Right lobe of liver (tissue), 4 donors: ENCODE measurements around the gene CNTN5.

Experiments
- POLR2A ChIP-seq: fragments of 450-650 bp; IDR thresholded peaks from one replicate; pipeline ENCODE4 v1.6.1; 2017; ENCODE audit warnings: antibody characterized with exemption, mild to moderate bottlenecking
- TF ChIP-seq, protein P1 (sequence below), 4 donors: fragments of 200-600 bp in 3 of 4; fragments of 450-650 bp in 1 of 4; IDR thresholded peaks; one replicate each; pipeline versions ENCODE4 v1.5.1 to v1.8.0; 2016 to 2022; ENCODE audit warnings: antibody characterized with exemption in 4 of 4, mild to moderate bottlenecking in 2 of 4
- donor health status: DM: no; HTN: no; CAD: no.
- donor health status: DM: no; HTN: no; CAD: no.
- donor health status: DM: no; HTN: yes; CAD: no.

DNA sequence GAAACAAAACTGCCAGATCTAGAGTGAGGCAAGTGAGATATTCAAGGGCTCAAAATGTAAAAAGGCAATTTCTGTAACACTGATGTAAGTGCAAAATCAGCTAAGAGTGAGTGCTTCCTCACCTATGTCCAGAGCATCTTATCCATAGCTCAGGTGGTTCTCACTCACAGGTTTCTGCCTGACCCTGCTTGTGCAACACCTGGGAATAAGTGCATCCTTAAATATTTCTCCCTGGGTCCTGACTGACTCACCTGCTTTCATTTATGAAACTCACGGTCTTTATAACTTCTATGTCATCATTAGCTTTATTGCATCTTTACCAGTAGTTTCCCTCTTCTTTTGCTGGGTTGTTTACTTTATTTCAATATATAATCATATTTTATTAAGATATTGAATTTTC lies 260.6 kb downstream of the CNTN5 start:
- no peak for TF ChIP-seq POLR2A
- TF ChIP-seq, protein P1, sequence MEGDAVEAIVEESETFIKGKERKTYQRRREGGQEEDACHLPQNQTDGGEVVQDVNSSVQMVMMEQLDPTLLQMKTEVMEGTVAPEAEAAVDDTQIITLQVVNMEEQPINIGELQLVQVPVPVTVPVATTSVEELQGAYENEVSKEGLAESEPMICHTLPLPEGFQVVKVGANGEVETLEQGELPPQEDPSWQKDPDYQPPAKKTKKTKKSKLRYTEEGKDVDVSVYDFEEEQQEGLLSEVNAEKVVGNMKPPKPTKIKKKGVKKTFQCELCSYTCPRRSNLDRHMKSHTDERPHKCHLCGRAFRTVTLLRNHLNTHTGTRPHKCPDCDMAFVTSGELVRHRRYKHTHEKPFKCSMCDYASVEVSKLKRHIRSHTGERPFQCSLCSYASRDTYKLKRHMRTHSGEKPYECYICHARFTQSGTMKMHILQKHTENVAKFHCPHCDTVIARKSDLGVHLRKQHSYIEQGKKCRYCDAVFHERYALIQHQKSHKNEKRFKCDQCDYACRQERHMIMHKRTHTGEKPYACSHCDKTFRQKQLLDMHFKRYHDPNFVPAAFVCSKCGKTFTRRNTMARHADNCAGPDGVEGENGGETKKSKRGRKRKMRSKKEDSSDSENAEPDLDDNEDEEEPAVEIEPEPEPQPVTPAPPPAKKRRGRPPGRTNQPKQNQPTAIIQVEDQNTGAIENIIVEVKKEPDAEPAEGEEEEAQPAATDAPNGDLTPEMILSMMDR (IDR thresholded peaks at IDR 0.05) = no peak
